ENCODE data around the gene SYNE3. TPM values are rescaled to one million over a fixed set of nuclear protein-coding genes. Genes with fewer than 3 reads are reported as not detected.

Gene SYNE3
- polyA plus RNA-seq, 6 donors from 2014 or later = 0.71 to 9.4 (median 5.3) TPM

DNA sequence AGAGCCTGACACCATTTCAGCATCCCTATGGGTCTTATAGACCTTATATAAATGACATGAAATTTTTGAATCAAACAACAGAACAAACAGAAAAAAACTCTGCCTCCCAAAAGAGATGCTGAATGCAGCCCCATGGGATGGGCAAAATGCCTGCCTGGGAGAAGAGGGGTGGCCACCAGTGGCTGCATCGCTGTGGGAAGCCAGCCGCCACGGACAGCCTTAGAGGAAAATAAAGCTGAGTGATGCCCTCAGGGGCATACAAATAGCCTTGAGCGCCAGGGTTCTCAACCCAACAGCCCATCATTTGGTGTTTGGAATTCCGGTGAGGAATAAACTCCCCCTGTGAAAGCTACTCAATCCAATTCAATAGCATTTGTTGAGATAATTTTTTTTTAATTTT is 22.9 kb downstream of the SYNE3 start:
- Mint-ChIP-seq H3K27me3 (no peaks in the 10 kb centered on the region), H3K9me3 (peaks cover 0 to 3% (median 0%) of the 10 kb centered on the region in 7 donors), H3K27ac (peak overlapping the region; percentile 78 to 100 (median 96)), H3K36me3 (peaks cover 0 to 12% of the 10 kb centered on the region in 2 donors), H3K4me3 (peak overlapping the region in 2 of 8 donors; percentile 14 to 40), H3K4me1 (peaks cover 49 to 80% (median 78%) of the 10 kb centered on the region in 3 donors)
- DNase-seq (no peak), ATAC-seq (ENCODE audit: low read depth in 2 of 2) (no peak)

DNA sequence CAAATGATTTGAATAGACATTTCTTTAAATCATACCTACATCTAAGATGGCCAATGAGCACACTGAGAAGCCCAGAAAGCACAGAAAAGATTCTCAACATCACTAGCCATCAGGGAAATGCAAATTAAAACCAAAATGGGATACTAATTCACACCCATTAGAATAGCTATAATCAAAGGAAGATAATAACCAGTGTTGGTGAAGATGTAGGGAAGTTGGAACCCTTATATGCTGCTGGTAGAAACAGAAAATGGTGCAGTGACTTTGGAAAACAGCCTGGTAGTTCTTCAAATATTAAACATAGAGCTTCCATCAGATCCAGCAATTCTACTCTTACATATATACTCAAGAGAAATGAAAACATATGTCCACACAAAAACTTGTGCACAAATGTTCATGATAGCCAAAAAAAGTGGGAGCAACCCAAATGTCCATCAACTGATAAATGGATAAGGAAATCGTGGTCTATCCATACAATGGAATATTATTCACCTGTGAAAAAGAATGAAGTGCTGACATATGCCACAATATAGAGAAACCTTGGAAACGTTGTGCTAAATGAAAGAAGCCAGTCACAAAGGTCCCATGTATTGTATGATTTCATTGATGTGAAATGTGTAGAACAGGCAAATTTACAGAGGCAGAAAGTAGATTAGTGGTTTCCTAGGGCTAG is 24.4 kb downstream of the SYNE3 start:
- Mint-ChIP-seq H3K9me3 (peaks cover 0 to 3% (median 0%) of the 10 kb centered on the region in 7 donors), H3K4me3 (no peak overlapping the region), H3K27me3 (no peaks in the 10 kb centered on the region), H3K4me1 (peaks cover 62 to 84% (median 82%) of the 10 kb centered on the region in 3 donors), H3K27ac (peak overlapping the region in 4 of 6 donors; percentile 44 to 99 (median 50)), H3K36me3 (peaks cover 0 to 12% of the 10 kb centered on the region in 2 donors)
- ATAC-seq (ENCODE audit: low read depth in 2 of 2) (no peak), DNase-seq (no peak)

DNA sequence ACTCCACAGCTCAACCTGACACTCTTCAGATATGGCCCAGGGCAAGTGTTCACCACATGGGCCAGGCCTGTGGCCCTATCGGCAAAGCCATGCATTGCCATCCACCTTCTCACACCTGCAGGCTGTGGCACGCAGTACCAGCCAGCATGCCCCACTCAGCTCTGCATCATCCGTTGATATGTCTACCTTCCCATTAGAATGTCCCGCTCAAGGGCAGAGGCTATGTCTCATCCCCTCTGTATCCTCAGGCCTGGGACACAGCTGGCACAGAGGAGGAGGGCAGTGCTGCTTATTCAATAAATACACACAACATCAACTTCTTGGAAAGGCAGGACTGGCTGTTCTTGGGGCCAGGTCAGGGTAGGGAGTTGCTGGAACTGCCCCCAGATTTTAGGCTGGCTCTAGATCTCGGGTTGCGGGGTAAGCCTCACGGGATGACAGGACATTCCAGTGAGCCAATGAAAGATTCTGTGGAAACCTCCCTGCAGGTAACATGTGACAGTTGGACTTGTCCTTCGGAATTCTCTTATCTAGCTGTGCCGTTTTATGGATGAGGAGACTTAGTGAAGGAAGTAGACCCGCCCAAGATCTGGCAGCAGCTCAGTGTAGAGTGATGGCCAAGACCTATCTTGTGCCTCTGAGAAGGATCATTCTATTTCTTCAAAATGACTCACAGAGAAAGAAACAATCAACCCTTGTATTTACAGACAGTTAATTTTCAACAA is 25.6 kb downstream of the SYNE3 start:
- Mint-ChIP-seq H3K4me3 (no peak overlapping the region), H3K9me3 (peaks cover 0 to 3% (median 0%) of the 10 kb centered on the region in 7 donors), H3K27ac (peak overlapping the region in 4 of 6 donors; percentile 21 to 99 (median 46)), H3K4me1 (peaks cover 65 to 84% (median 82%) of the 10 kb centered on the region in 3 donors), H3K27me3 (no peaks in the 10 kb centered on the region), H3K36me3 (peaks cover 0 to 12% of the 10 kb centered on the region in 2 donors)
- DNase-seq (no peak), ATAC-seq (ENCODE audit: low read depth in 2 of 2) (no peak)

DNA sequence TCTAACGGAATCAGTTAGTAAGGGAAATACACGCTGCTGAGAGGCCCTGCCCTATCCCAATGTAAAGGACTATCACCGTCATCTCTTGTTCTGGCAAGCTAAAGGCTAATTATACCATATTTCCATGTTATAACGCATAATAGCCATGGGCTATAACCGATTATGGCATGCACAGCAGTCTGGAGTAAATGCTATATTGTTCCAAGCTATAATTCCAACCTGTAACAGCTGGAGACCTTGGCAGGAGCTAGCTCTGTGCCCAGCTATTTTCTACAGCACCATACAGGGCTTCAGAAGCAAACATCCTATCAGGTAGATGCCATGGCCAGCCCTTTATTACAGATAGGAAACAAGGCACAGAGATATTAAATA is 26.3 kb downstream of the SYNE3 start:
- no peak for ATAC-seq (ENCODE audit: low read depth in 2 of 2)
- Mint-ChIP-seq H3K4me3 (no peak overlapping the region), H3K27me3 (no peaks in the 10 kb centered on the region), H3K27ac (peak overlapping the region in 1 of 6 donors; percentile 77), H3K9me3 (peaks cover 0 to 3% (median 0%) of the 10 kb centered on the region in 7 donors), H3K36me3 (peaks cover 0 to 12% of the 10 kb centered on the region in 2 donors), H3K4me1 (peaks cover 64 to 84% (median 82%) of the 10 kb centered on the region in 3 donors)
- no peak for DNase-seq

DNA sequence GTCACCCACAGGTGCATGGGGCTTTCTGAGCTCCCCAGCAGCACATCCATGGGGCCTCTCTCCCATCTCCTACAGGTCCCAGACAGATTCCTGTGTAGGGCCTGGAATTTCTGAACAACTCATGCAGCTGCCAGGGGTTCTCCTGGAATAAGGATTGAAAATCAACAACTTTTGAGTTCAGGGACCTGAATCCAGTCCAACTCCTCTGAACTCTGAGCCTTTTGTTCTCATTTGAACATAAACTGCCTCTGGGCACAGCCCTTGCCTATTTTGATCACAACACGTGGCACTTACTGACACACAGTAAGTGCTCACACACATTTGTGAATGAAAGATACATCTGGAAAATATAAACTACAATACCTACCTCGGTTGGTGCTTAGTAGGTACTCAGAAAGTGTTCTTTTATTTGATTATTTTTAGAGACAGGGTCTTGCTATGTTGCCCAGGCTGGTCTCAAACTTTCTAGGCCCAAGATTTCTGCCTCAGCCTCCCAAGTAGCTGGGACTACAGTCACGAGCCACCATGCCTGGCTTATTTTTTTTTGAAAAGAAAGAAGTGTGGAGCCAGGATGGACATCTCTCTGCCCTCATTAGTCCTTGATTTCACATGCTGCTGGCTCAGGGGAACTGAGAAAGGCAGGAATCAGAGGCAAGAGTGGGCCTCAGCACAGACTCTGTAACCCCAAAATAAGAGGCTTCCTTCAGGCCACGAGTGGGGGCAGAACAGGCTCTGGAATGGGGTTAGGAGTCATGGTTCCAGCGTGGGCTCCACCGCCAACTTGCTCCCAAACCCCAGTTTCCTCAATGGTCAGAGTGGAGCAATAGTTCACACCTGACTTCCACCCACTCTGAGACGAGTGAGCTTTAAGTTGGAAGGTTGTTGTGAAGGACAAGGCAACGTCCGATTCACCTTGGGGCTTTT is 27.0 kb downstream of the SYNE3 start:
- H3K4me1 Mint-ChIP-seq = peaks cover 62 to 84% (median 82%) of the 10 kb centered on the region in 3 donors
- no peaks in the 10 kb centered on the region for H3K27me3 Mint-ChIP-seq
- DNase-seq (no peak), ATAC-seq (ENCODE audit: low read depth in 2 of 2) (no peak)
- H3K9me3 Mint-ChIP-seq = peaks cover 0 to 3% (median 0%) of the 10 kb centered on the region in 7 donors
- H3K36me3 Mint-ChIP-seq = peaks cover 0 to 12% of the 10 kb centered on the region in 2 donors
- peak overlapping the region in 4 of 6 donors; percentile 26 to 84 (median 68) for H3K27ac Mint-ChIP-seq
- H3K4me3 Mint-ChIP-seq = peak overlapping the region in 1 of 8 donors; percentile 30

DNA sequence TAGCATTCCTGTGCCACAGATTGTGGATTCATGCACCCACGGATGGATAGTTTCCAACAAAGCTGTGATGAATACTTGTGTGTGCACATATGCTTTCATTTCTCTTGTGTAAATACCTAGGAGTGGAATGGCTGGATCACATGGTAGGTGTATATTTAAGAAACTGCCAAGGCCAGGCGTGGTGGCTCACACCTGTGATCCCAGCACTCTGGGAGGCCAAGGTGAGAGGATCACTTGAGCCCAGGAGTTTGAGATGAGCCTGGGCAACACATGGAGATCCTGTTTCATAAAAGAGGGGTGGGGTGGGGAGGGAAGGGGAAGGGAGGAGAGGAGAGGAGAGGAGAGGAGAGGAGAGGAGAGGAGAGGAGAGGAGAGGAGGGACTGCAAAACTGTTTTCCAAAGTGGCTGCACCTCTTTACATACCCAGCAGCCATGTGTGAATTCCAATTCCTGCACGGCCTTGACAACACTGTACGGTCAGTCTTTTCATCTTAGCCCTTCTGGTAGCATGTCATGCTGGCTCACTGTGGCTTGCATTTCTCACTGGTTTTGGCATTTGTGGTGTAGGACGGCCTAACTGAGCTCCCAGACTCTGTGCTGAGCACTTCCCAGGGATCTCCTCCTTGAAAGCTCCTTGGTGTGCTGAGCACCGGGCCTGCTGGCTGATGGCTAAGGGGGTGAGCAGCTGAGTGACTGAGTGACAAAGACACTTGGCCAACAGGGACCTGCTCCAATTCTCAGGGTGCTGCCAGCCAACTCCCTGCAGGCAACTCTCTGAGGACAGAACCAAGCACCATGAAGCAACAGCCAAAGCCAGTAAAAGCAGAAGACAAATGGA is 27.9 kb downstream of the SYNE3 start:
- Mint-ChIP-seq H3K4me3 (peak overlapping the region in 3 of 8 donors; percentile 29 to 56 (median 32)), H3K4me1 (peaks cover 63 to 84% (median 84%) of the 10 kb centered on the region in 3 donors)

DNA sequence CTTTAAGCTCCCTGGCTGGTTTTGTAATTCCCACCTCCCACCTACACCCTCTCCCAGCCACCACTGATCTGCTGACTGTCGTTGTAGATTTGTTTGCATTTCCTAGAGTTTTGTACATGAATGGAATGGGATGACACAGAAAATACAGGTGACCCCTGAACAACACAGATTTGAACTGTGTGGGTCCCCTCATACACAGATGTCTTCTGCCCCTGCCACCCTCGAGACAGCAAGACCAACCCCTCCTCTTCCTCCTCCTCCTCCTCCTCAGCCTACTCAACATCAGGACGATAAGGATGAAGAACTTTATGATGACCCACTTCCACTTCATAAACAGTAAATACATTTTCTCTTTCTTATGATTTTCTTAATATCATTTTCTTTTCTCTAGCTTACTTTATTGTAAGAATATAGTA is 28.8 kb downstream of the SYNE3 start:
- Mint-ChIP-seq H3K4me3 (peak overlapping the region in 6 of 8 donors; percentile 57 to 90 (median 66)), H3K27ac (peak overlapping the region; percentile 69 to 98 (median 90)), H3K9me3 (peaks cover 0 to 3% (median 0%) of the 10 kb centered on the region in 7 donors), H3K27me3 (no peaks in the 10 kb centered on the region), H3K4me1 (peaks cover 69 to 86% (median 83%) of the 10 kb centered on the region in 3 donors), H3K36me3 (peaks cover 0 to 12% of the 10 kb centered on the region in 2 donors)
- ATAC-seq (ENCODE audit: low read depth in 2 of 2) = no peak
- no peak for DNase-seq

More for the DNA sequence above, 27.9 kb downstream of the SYNE3 start:
- ATAC-seq (ENCODE audit: low read depth in 2 of 2) = no peak
- H3K27me3 Mint-ChIP-seq = no peaks in the 10 kb centered on the region
- DNase-seq = no peak
- H3K36me3 Mint-ChIP-seq = peaks cover 0 to 12% of the 10 kb centered on the region in 2 donors
- H3K9me3 Mint-ChIP-seq = peaks cover 0 to 3% (median 0%) of the 10 kb centered on the region in 7 donors
- peak overlapping the region; percentile 59 to 98 (median 82) for H3K27ac Mint-ChIP-seq

DNA sequence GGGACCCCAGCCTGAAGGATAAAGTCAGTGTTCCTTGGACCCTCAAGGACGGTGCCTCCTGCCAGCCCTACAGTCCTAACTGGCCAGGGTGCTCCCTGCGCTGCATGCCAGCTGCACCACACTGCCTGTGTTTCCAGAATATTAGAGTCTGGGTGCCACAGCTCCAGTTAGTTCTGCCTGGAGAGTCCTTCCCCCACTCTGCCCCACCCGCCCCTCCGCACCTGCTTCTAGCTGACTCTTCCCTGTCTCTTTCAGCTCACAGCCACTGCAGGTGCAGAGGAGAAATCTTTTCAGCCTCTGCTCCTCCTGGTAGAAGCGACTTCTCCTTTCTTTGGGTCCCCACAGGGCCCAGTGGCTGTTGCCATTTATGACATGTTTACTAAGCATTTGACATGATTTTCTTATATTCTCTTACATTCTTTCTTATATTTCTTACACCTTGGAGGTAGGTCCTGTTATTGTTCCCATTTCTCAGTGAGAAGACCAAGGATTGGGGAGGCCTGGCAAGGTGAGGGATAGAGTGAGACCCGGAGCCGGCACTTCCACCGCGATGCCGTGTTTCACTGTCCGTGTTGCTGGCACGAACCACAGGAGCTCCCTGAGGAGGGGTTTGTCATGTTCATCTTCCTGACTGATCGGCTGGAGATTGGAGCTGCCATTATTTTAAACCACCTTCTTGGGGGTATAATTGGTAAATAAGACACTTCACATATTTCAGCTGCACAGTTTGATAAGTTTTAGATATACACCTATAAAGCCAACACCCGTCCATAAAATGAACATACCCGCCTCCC is 29.4 kb downstream of the SYNE3 start:
- Mint-ChIP-seq H3K4me3 (peak overlapping the region in 7 of 8 donors; percentile 57 to 90 (median 66)), H3K27ac (peak overlapping the region; percentile 77 to 98 (median 90)), H3K27me3 (no peaks in the 10 kb centered on the region), H3K9me3 (peaks cover 0 to 3% (median 0%) of the 10 kb centered on the region in 7 donors), H3K4me1 (peaks cover 66 to 86% (median 83%) of the 10 kb centered on the region in 3 donors), H3K36me3 (peaks cover 0 to 10% of the 10 kb centered on the region in 2 donors)
- peak; percentile 97 to 98 for ATAC-seq (ENCODE audit: low read depth in 2 of 2)
- DNase-seq = peak; percentile 72

DNA sequence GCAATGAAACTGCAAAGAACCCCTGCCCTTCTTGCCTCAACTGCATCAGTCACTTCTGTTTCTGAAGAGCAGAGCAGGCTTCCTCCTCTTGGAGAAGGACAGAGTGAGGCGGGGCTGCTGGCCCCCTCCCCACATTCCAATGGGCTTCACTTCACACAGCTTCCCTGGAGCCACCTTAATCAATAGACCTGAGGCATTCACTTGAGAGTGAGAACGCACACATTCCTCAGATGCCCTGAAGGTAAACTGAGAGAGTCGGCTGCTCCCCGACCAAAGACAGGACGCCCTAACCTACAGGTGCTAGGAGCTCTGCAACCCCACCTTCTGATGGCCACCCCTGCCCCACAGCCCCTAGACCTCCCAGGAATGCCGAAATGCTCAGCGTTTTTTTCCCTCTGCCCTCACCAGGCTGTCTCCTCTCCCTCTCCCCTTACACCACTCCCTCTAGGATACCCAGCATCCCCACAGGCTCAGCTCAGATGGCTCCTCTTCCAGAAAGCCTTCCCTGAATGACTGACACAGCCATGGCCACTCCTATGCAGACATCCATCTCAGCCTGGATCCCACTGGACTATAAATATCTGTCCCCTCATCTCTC is 31.1 kb downstream of the SYNE3 start:
- Mint-ChIP-seq H3K9me3 (no peaks in the 10 kb centered on the region), H3K27me3 (no peaks in the 10 kb centered on the region), H3K36me3 (peaks cover 3 to 6% of the 10 kb centered on the region in 2 donors), H3K27ac (peak overlapping the region in 5 of 6 donors; percentile 33 to 94 (median 86)), H3K4me3 (peak overlapping the region in 4 of 8 donors; percentile 2 to 55 (median 30)), H3K4me1 (peaks cover 67 to 89% (median 83%) of the 10 kb centered on the region in 3 donors)
- no peak for DNase-seq
- ATAC-seq (ENCODE audit: low read depth in 2 of 2) = no peak

DNA sequence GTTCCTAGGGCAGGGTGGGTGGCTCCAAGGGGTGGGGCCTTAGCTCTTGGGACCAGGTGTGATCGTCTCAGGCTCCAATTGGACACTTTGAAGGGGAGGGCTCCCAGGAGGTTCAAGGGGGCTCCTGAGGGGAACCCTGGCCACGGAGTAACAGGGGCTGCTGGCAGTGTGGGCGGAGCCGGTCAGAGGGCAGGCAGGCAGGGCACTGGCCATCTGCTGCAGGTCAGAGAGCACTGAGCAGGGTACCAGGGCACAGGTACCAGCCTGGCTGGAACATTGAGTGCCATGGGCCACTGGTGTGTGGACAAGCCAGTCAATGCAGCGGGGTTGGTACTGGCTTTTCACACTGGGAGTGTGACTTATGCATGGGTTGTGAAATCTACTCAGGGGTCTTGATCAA is 32.2 kb downstream of the SYNE3 start:
- ATAC-seq (ENCODE audit: low read depth in 2 of 2) = no peak
- Mint-ChIP-seq H3K4me3 (peak overlapping the region in 1 of 8 donors; percentile 11), H3K36me3 (peaks cover 3 to 15% of the 10 kb centered on the region in 2 donors), H3K9me3 (no peaks in the 10 kb centered on the region), H3K27ac (peak overlapping the region in 5 of 6 donors; percentile 18 to 86 (median 57)), H3K27me3 (no peaks in the 10 kb centered on the region), H3K4me1 (peaks cover 74 to 88% (median 82%) of the 10 kb centered on the region in 3 donors)
- DNase-seq = no peak

Measured in naive B cell (primary cell).